Measurements from ENCODE around the gene CDKN2D.
A peak's percentile ranks its signal among the peaks of the same experiment; 100 is the strongest.
"Not testable (repeated sequence)": the region's sequence is repeated elsewhere in the genome, so short reads cannot be mapped to it uniquely, and the experiment has no call there.

CDKN2D gene

GRCh38 chr19:10580979-10581631 lies 12.3 kb upstream of the CDKN2D start:
- DNase-seq (ENCODE audit: low read depth), result peak; percentile 79

GRCh38 chr19:10577951-10578350 lies 9.2 kb upstream of the CDKN2D start:
- DNase-seq (ENCODE audit: low read depth), result no peak

- no peak for DNase-seq (ENCODE audit: low read depth)
Observed at GRCh38 chr19:10575011-10575716, 6.4 kb upstream of the CDKN2D start.

GRCh38 chr19:10574462-10574861 lies 5.7 kb upstream of the CDKN2D start:
- no peak for DNase-seq (ENCODE audit: low read depth)

GRCh38 chr19:10573793-10574192 lies 5.0 kb upstream of the CDKN2D start:
- DNase-seq (ENCODE audit: low read depth), result not testable (repeated sequence)

GRCh38 chr19:10568062-10568825 lies 535 bp downstream of the CDKN2D start:
- DNase-seq (ENCODE audit: low read depth), result no peak

GRCh38 chr19:10567656-10568055 lies 1.1 kb downstream of the CDKN2D start:
- no peak for DNase-seq (ENCODE audit: low read depth)

- no peak for DNase-seq (ENCODE audit: low read depth)
Observed at GRCh38 chr19:10566658-10567410, 1.9 kb downstream of the CDKN2D start.

GRCh38 chr19:10566408-10566657 lies 2.4 kb downstream of the CDKN2D start:
- no peak for DNase-seq (ENCODE audit: low read depth)

GRCh38 chr19:10565567-10566407 lies 3.0 kb downstream of the CDKN2D start, which contains the start of gene KRI1:
Gene KRI1 (minus strand): TSS chr19:10566010. CDS start chr19:10565999, 11 bp downstream.
- peak; percentile 97 for DNase-seq (ENCODE audit: low read depth)

GRCh38 chr19:10565028-10565566 lies 3.7 kb downstream of the CDKN2D start:
- DNase-seq (ENCODE audit: low read depth), result no peak

GRCh38 chr19:10562609-10563008 lies 6.2 kb downstream of the CDKN2D start:
- DNase-seq (ENCODE audit: low read depth), result no peak

- no peak for DNase-seq (ENCODE audit: low read depth)
Observed at GRCh38 chr19:10560154-10560553, 8.6 kb downstream of the CDKN2D start.

- no peak for DNase-seq (ENCODE audit: low read depth)
Observed at GRCh38 chr19:10557603-10558197, 11.1 kb downstream of the CDKN2D start.

- no peak for DNase-seq (ENCODE audit: low read depth)
Observed at GRCh38 chr19:10555610-10555973, 13.2 kb downstream of the CDKN2D start.

- DNase-seq (ENCODE audit: low read depth), result no peak
Observed at GRCh38 chr19:10554760-10555609, 13.8 kb downstream of the CDKN2D start.

GRCh38 chr19:10553943-10554381 lies 14.8 kb downstream of the CDKN2D start:
- DNase-seq (ENCODE audit: low read depth), result no peak

- DNase-seq (ENCODE audit: low read depth), result no peak
Observed at GRCh38 chr19:10553087-10553667, 15.6 kb downstream of the CDKN2D start.

GRCh38 chr19:10552510-10553053 lies 16.2 kb downstream of the CDKN2D start:
- no peak for DNase-seq (ENCODE audit: low read depth)
